HuH-7 (cell line): ENCODE results near the gene SULF2.
A peak's percentile ranks its signal among the peaks of the same experiment; 100 is the strongest.

Source experiments
- DNase-seq: peaks from one replicate; pipeline ENCODE4 v3.0.0; 2011; ENCODE audit warnings: low spot score

Gene SULF2

GRCh38 chr20:47711046-47711752 is 74.1 kb downstream of the SULF2 start:
- DNase-seq = peak; percentile 44

DNA sequence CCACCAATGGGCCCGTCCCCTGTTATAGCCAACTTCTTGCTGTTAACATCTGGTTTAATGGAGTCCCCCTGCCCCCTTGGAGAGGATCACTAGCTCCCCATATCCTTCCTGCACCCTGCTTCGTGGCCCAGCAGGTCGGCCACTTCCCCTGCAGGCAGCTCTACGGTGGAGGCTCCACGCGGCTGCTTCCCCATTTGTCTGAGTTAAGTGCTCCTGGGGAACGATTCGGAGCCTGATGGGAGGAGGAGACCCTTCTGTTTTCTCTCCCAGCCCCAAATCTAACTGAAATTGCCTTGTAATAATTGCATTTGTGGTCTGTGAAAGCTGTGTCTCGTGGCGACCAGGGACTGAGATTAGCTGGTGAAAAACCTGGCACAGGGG is 74.6 kb downstream of the SULF2 start:
- DNase-seq = no peak

- no peak for DNase-seq
Observed at GRCh38 chr20:47708953-47709833, 76.1 kb downstream of the SULF2 start.

DNA sequence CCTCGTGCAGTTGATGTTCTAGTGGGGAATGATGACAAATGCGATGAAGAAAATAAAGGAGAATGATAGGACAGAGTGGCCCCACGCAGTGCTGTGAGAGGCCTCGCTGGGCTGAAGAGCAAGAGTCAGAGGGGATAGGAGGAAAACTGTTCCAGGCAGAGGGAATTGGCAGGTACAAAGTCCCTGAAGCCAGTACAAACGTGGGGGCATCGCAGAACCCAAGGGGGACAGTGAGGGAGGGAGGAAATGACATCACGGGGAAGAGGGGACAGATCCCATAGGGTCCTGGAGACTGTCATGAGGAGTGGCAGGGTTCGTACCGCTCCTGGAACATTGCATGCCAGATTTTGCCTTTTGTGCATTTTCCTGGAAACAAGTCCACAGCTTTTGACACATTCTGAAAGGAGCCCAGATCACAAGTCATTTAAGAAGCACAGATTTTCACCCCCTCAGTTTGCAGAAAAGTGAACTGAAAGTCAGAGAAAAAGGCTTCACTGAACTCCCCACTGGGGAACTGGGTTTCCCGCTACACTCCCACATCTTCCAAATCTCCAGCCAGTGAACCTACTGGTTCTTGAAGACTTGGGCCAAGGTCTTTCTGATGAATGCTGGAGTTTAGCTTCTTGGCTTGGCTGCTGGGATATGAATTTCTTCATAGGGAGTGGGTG is 77.0 kb downstream of the SULF2 start:
- no peak for DNase-seq

- DNase-seq = no peak
Observed at GRCh38 chr20:47706345-47706744, 78.9 kb downstream of the SULF2 start.

- DNase-seq = no peak
Observed at GRCh38 chr20:47705497-47705856, 79.8 kb downstream of the SULF2 start.

- no peak for DNase-seq
Observed at GRCh38 chr20:47704746-47705496, 80.4 kb downstream of the SULF2 start.

- no peak for DNase-seq
Observed at GRCh38 chr20:47703748-47704147, 81.5 kb downstream of the SULF2 start.

DNA sequence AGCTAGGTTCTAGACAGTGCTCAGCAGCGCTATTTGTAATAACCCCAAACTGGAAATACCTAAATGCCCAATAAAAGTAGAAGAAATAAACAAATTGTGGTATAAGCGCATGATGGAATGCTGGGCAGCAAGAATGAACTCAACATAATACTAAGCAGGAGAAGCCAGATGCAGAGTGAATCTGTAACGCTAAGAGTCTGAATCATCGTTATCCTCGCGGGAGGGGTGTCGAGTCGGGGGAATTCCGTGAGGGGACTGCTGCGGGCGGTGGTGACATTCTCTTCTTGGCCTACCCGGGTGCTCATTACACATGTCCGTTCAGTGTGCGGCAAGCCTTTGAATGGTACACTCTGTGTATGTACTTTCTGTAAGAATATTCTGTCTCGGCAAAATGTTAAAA is 83.7 kb downstream of the SULF2 start:
- DNase-seq = no peak

DNA sequence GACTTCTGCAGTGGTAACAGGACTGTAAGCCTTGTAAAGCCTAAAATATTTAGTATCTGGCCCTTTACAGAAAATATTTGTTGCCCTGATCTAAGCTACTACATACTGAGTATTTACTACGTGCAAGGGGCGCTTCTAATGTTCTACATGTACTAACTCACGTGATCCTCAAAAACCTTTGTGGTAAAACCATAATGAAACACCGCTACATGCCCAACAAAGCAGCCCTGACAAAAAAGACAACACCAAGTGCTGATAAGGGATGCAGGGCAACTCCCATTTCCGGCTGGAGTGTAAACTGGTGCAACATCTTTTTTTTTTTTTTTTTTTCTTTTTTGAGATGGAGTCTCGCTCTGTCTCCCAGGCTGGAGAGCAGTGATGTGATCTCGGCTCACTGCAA is 85.0 kb downstream of the SULF2 start:
- no peak for DNase-seq

GRCh38 chr20:47699818-47700217 is 85.5 kb downstream of the SULF2 start:
- no peak for DNase-seq

DNA sequence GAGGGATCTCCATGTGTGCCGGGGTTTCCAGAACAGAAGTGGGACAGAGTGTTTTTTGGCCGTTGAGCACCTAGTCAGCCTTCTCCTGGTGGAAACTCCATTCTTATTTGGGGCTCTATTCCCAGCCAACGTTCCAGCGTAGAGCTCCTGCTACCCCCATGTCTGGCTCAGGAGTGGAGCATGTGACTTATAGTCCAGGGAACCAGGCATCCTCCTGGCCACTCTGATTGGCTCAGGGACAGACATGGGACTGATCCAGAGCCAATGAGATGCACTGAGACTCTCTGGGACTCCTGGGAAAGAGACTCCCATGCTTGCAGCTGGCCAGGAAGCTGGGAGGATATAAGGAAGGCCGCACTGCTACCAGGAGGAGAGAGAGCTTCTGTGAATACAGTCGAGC is 87.1 kb downstream of the SULF2 start:
- DNase-seq = no peak

- DNase-seq = no peak
Observed at GRCh38 chr20:47696856-47697255, 88.4 kb downstream of the SULF2 start.

DNA sequence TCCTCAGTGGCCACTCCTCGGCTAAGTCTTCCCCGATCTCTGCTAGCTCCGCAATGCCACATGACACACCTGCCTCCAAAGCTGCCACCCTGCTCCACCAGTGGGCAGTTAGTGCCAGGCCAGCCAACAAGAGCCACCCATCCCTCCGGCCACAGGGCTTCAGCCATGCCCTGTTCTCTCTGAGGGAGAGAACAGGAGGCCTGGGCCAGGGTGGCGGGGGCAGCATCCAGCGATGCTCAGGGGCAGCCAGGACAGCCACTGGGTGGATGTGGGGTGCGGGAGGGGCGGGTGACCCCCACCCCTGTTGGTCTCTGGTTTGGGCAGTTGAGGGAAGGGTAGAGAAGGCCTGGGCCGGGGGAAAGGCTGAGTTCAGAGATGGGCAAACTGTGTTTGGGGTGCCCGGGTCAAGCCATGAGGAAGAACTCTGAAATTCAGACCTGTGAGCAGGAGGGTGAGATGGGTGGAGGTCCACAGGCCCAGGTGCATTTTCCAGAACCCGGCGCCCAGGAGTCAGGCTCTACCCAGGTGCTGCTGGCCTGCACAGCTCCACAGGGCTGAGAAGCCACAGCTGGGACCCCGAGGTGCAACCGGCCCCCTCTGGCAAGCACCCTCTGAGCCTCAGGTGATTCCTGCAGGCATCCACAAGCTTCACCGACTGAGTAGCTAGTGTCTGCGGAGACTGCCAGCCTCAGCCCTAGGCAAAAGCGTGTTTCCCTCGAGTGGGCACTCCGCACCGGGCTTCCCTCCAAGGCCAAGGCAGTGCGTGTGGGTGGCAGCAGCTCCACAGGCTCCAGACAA is 91.1 kb downstream of the SULF2 start:
- no peak for DNase-seq

DNA sequence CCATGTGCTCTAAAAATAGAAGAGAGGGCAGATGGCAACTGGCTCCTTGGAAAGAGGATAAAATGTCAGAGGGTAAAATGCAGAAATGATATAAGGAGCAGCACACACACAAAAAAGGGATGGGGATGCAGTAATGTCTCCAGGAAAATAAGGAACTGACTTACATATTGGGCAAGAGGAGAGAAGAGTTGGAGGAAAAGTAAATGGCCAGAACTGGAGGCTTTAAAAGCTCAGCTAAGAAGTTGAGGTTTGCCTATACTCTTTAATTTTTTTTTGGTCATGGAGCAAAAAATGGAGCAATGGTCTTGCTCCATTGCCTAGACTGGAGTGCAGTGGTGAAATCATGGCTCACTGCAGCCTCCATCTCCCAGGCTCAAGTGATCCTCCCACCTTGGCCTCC is 93.7 kb downstream of the SULF2 start:
- no peak for DNase-seq

DNA sequence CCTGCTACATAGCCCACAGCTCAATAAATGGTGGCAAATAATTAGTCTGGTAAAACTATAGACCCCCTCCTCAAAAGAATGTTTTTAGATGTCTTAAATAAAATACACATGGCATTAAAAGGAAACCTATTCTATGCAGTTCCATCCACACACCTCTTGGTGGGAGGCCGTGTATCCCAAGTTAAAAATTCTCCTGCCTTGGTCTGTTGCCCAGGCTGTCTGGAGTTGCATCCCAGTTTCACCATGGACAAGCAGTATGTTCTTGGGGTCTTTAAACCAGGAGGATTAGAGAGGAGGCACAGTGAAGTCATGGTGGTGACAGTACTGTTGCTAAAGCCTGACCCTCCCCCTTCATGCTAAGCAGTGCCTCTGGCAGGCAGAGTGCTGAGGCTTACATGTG is 95.5 kb downstream of the SULF2 start:
- DNase-seq = no peak

- no peak for DNase-seq
Observed at GRCh38 chr20:47688385-47689381, 96.6 kb downstream of the SULF2 start.

GRCh38 chr20:47687095-47687987 is 97.9 kb downstream of the SULF2 start:
- no peak for DNase-seq

- DNase-seq = no peak
Observed at GRCh38 chr20:47686545-47686944, 98.7 kb downstream of the SULF2 start.
